SJSA1 (cell line): Measurements from ENCODE around the gene BRI3BP. TPM values are rescaled to one million over a fixed set of nuclear protein-coding genes. Genes with fewer than 3 reads are reported as not detected.

Experiments used
- DNase-seq, 2 experiments: peaks; one replicate each; pipeline ENCODE4 v3.0.0-alpha.2; 2015 to 2020; ENCODE audit warnings: low spot score in 2 of 2, low read depth in 1 of 2
- H3K27ac ChIP-seq: fragments of 250-450 bp; sonication (Bioruptor Pico); 2 replicates; pipeline ENCODE4 v1.5.1; 2020; ENCODE audit warnings: mild to moderate bottlenecking, moderate library complexity
- H3K27me3 ChIP-seq: fragments of 250-450 bp; sonication (Bioruptor Pico); replicated peaks from 2 replicates; pipeline ENCODE4 v1.5.1; 2020; ENCODE audit warnings: mild to moderate bottlenecking, moderate library complexity
- H3K36me3 ChIP-seq: fragments of 250-450 bp; sonication (Bioruptor Pico); 2 replicates; pipeline ENCODE4 v1.5.1; 2020; ENCODE audit warnings: mild to moderate bottlenecking
- H3K4me1 ChIP-seq: fragments of 250-450 bp; sonication (Bioruptor Pico); replicated peaks from 2 replicates; pipeline ENCODE4 v1.6.1; 2021; ENCODE audit warnings: mild to moderate bottlenecking
- H3K4me3 ChIP-seq: fragments of 250-450 bp; sonication (Bioruptor Pico); 2 replicates; pipeline ENCODE4 v1.5.1; 2020; ENCODE audit warnings: mild to moderate bottlenecking
- H3K9me3 ChIP-seq: fragments of 250-450 bp; sonication (Bioruptor Pico); replicated peaks from 2 replicates; pipeline ENCODE4 v1.5.1; 2020; ENCODE audit warnings: mild to moderate bottlenecking
- total RNA-seq: library from RNA; depleted of rRNA; stranded (reverse); fragments of >200 nt; shearing (Covaris generic); gene quantifications from 2 replicates; pipeline ENCODE4 v1.2.3, GENCODE V29; 2014

Gene BRI3BP
- total RNA-seq, 1 experiment from 2014 or later, result 12.4 TPM

GRCh38 chr12:124994437-124994975, 1.1 kb downstream of the BRI3BP start:
- Histone ChIP-seq H3K27me3 (no peaks in the 10 kb centered on the region), H3K4me1 (peaks cover 9% of the 10 kb centered on the region), H3K36me3 (peaks cover 4% of the 10 kb centered on the region; the same call in 1 of the 2 replicates), H3K9me3 (0 out of 2 replicates have a peak, but pooled peaks cover 6% of the 10 kb centered on the region), H3K4me3 (peak overlapping the region; percentile 80), H3K27ac (no peak overlapping the region)
- no peak for DNase-seq

- DNase-seq, result no peak
- Histone ChIP-seq H3K27ac (no peak overlapping the region), H3K9me3 (0 out of 2 replicates have a peak, but pooled peaks cover 6% of the 10 kb centered on the region), H3K4me1 (peaks cover 9% of the 10 kb centered on the region), H3K36me3 (peaks cover 4% of the 10 kb centered on the region; the same call in 1 of the 2 replicates), H3K27me3 (no peaks in the 10 kb centered on the region), H3K4me3 (no peak overlapping the region)
These were observed 1.9 kb downstream of the BRI3BP start for GRCh38 chr12:124995200-124995961.

- Histone ChIP-seq H3K36me3 (peaks cover 4% of the 10 kb centered on the region; the same call in 1 of the 2 replicates), H3K27ac (no peak overlapping the region), H3K4me1 (peaks cover 9% of the 10 kb centered on the region), H3K27me3 (no peaks in the 10 kb centered on the region), H3K9me3 (0 out of 2 replicates have a peak, but pooled peaks cover 6% of the 10 kb centered on the region), H3K4me3 (no peak overlapping the region)
- DNase-seq, result no peak
These were observed 5.3 kb downstream of the BRI3BP start for GRCh38 chr12:124998705-124999104.

GRCh38 chr12:125001636-125002035, 8.2 kb downstream of the BRI3BP start:
- DNase-seq, result no peak
- no peaks in the 10 kb centered on the region for H3K4me1 ChIP-seq
- no peaks in the 10 kb centered on the region for H3K36me3 ChIP-seq
- no peak overlapping the region for H3K27ac ChIP-seq
- no peaks in the 10 kb centered on the region for H3K27me3 ChIP-seq
- no peaks in the 10 kb centered on the region for H3K9me3 ChIP-seq
- H3K4me3 ChIP-seq, result no peak overlapping the region

- Histone ChIP-seq H3K4me3 (no peak overlapping the region), H3K4me1 (no peaks in the 10 kb centered on the region), H3K36me3 (no peaks in the 10 kb centered on the region), H3K9me3 (no peaks in the 10 kb centered on the region), H3K27me3 (no peaks in the 10 kb centered on the region), H3K27ac (no peak overlapping the region)
- DNase-seq, result no peak
These were observed 9.6 kb downstream of the BRI3BP start for GRCh38 chr12:125003021-125003420.

GRCh38 chr12:125004621-125005020, 11.2 kb downstream of the BRI3BP start:
- Histone ChIP-seq H3K4me3 (no peak overlapping the region), H3K27me3 (no peaks in the 10 kb centered on the region), H3K36me3 (no peaks in the 10 kb centered on the region), H3K9me3 (no peaks in the 10 kb centered on the region), H3K27ac (no peak overlapping the region), H3K4me1 (no peaks in the 10 kb centered on the region)
- DNase-seq, result no peak

- no peaks in the 10 kb centered on the region for H3K27me3 ChIP-seq
- H3K9me3 ChIP-seq, result no peaks in the 10 kb centered on the region
- no peak for DNase-seq
- H3K4me3 ChIP-seq, result no peak overlapping the region
- H3K4me1 ChIP-seq, result no peaks in the 10 kb centered on the region
- no peaks in the 10 kb centered on the region for H3K36me3 ChIP-seq
- H3K27ac ChIP-seq, result no peak overlapping the region
These were observed 12.2 kb downstream of the BRI3BP start for GRCh38 chr12:125005652-125006051.

- DNase-seq, result no peak
- Histone ChIP-seq H3K27me3 (no peaks in the 10 kb centered on the region), H3K4me1 (no peaks in the 10 kb centered on the region), H3K9me3 (no peaks in the 10 kb centered on the region), H3K4me3 (no peak overlapping the region), H3K36me3 (no peaks in the 10 kb centered on the region), H3K27ac (no peak overlapping the region)
These were observed 12.9 kb downstream of the BRI3BP start for GRCh38 chr12:125006365-125006764.

GRCh38 chr12:125013816-125014442, 20.5 kb downstream of the BRI3BP start:
- Histone ChIP-seq H3K27me3 (peaks cover 12% of the 10 kb centered on the region; the same call in 1 of the 2 replicates), H3K9me3 (peaks cover 11% of the 10 kb centered on the region), H3K27ac (no peak overlapping the region), H3K4me3 (no peak overlapping the region), H3K4me1 (no peaks in the 10 kb centered on the region), H3K36me3 (no peaks in the 10 kb centered on the region)
- no peak for DNase-seq

- Histone ChIP-seq H3K4me3 (no peak overlapping the region), H3K27me3 (peaks cover 12% of the 10 kb centered on the region; the same call in 1 of the 2 replicates), H3K27ac (no peak overlapping the region), H3K4me1 (no peaks in the 10 kb centered on the region), H3K36me3 (no peaks in the 10 kb centered on the region), H3K9me3 (peaks cover 15% of the 10 kb centered on the region)
- no peak for DNase-seq
These were observed 21.1 kb downstream of the BRI3BP start for GRCh38 chr12:125014526-125014925.

GRCh38 chr12:125015680-125016310, 22.4 kb downstream of the BRI3BP start:
- no peak for DNase-seq
- Histone ChIP-seq H3K9me3 (peaks cover 15% of the 10 kb centered on the region), H3K4me3 (no peak overlapping the region), H3K27ac (no peak overlapping the region), H3K36me3 (no peaks in the 10 kb centered on the region), H3K4me1 (no peaks in the 10 kb centered on the region), H3K27me3 (peaks cover 12% of the 10 kb centered on the region; the same call in 1 of the 2 replicates)

- peak; percentile 66 to 87 for DNase-seq
- H3K4me1 ChIP-seq, result no peaks in the 10 kb centered on the region
- H3K36me3 ChIP-seq, result no peaks in the 10 kb centered on the region
- H3K9me3 ChIP-seq, result peaks cover 28% of the 10 kb centered on the region
- H3K4me3 ChIP-seq, result no peak overlapping the region
- H3K27me3 ChIP-seq, result peaks cover 12% of the 10 kb centered on the region; the same call in 1 of the 2 replicates
- H3K27ac ChIP-seq, result no peak overlapping the region
These were observed 24.4 kb downstream of the BRI3BP start for GRCh38 chr12:125017801-125018200.

- no peaks in the 10 kb centered on the region for H3K36me3 ChIP-seq
- H3K27me3 ChIP-seq, result peaks cover 12% of the 10 kb centered on the region; the same call in 1 of the 2 replicates
- no peak overlapping the region for H3K4me3 ChIP-seq
- H3K27ac ChIP-seq, result no peak overlapping the region
- peaks cover 31% of the 10 kb centered on the region for H3K9me3 ChIP-seq
- H3K4me1 ChIP-seq, result no peaks in the 10 kb centered on the region
- peak in 1 of 2 experiments; percentile 89 for DNase-seq
These were observed 24.9 kb downstream of the BRI3BP start for GRCh38 chr12:125018356-125018755.
